RWPE2 (cell line): ENCODE data around the gene MEIS1.

Experiments
- ATAC-seq: fragments of 200-7000 bp; cut with Tn5 transposase; 3 replicates; pipeline ENCODE4 v1.9.1; 2021; ENCODE audit warnings: low read depth
- DNase-seq: peaks from one replicate; pipeline ENCODE4 v3.0.0-alpha.2; 2020; ENCODE audit warnings: low spot score
- H3K27ac ChIP-seq: fragments of 450-650 bp; 2 replicates; pipeline ENCODE4 v1.5.1; 2017; ENCODE audit warnings: mild to moderate bottlenecking; ENCODE audit not compliant: poor library complexity, severe bottlenecking
- H3K27me3 ChIP-seq: fragments of 250-450 bp; sonication (Bioruptor Pico); 2 replicates; pipeline ENCODE4 v1.5.1; 2021; ENCODE audit warnings: mild to moderate bottlenecking, moderate library complexity; ENCODE audit not compliant: insufficient read depth, poor library complexity, severe bottlenecking
- H3K36me3 ChIP-seq: fragments of 250-450 bp; sonication (Bioruptor Pico); 2 replicates; pipeline ENCODE4 v1.5.1; 2020; ENCODE audit warnings: low read depth, mild to moderate bottlenecking, moderate library complexity
- H3K4me1 ChIP-seq: fragments of 250-450 bp; sonication (Bioruptor Pico); 2 replicates; pipeline ENCODE4 v1.5.1; 2021; ENCODE audit warnings: mild to moderate bottlenecking, moderate library complexity; ENCODE audit not compliant: insufficient read depth, poor library complexity, severe bottlenecking
- H3K4me3 ChIP-seq: fragments of 250-450 bp; sonication (Bioruptor Pico); 2 replicates; pipeline ENCODE4 v1.5.1; 2021; ENCODE audit warnings: mild to moderate bottlenecking, moderate library complexity; ENCODE audit not compliant: severe bottlenecking
- H3K9me3 ChIP-seq: fragments of 250-450 bp; sonication (Bioruptor Pico); 2 replicates; pipeline ENCODE4 v1.5.1; 2021; ENCODE audit warnings: mild to moderate bottlenecking, moderate library complexity; ENCODE audit not compliant: severe bottlenecking
- CTCF ChIP-seq: fragments of 450-650 bp; IDR thresholded peaks from one replicate; pipeline ENCODE4 v1.5.1; 2017; ENCODE audit warnings: mild to moderate bottlenecking, moderate library complexity; ENCODE audit not compliant: poor library complexity, severe bottlenecking

MEIS1 gene

DNA sequence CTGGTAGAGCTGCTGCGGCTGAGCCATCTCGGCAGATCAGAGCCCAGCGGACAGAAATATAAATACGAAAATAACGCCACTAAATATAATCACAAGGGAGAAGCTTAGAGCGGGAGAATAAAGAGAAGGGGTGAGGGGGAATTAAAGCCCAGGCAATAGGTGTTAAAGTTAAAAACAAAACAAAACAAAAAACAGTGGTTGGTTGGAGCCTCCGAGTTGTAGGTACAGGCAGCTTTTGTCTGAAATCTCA lies 1.3 kb upstream of the MEIS1 start:
- ATAC-seq (no peak), DNase-seq (no peak)
- Histone ChIP-seq H3K27me3 (no peaks in the 10 kb centered on the region), H3K4me1 (no peaks in the 10 kb centered on the region), H3K9me3 (no peaks in the 10 kb centered on the region), H3K27ac (peak overlapping the region; percentile 80), H3K36me3 (0 out of 2 replicates have a peak, but pooled peaks cover 7% of the 10 kb centered on the region), H3K4me3 (peak overlapping the region; percentile 81)
- TF ChIP-seq CTCF: no peak

GRCh38 chr2:66433945-66434678 lies 813 bp upstream of the MEIS1 start:
- Histone ChIP-seq H3K27me3 (no peaks in the 10 kb centered on the region), H3K9me3 (no peaks in the 10 kb centered on the region), H3K4me3 (peak overlapping the region; percentile 81), H3K36me3 (0 out of 2 replicates have a peak, but pooled peaks cover 7% of the 10 kb centered on the region), H3K4me1 (no peaks in the 10 kb centered on the region), H3K27ac (peak overlapping the region; percentile 80)
- DNase-seq (no peak), ATAC-seq (peak; percentile 44)
- TF ChIP-seq CTCF: no peak

GRCh38 chr2:66435549-66435875 lies 587 bp downstream of the MEIS1 start:
- DNase-seq (no peak), ATAC-seq (no peak)
- Histone ChIP-seq H3K27me3 (no peaks in the 10 kb centered on the region), H3K36me3 (peaks cover 17% of the 10 kb centered on the region), H3K4me1 (no peaks in the 10 kb centered on the region), H3K4me3 (peak overlapping the region; percentile 81), H3K9me3 (no peaks in the 10 kb centered on the region), H3K27ac (peak overlapping the region; percentile 80)
- no peak for TF ChIP-seq CTCF

GRCh38 chr2:66435963-66436362 lies 1.0 kb downstream of the MEIS1 start:
- peak overlapping the region; percentile 80 for H3K27ac ChIP-seq
- no peak for TF ChIP-seq CTCF
- H3K4me3 ChIP-seq: peak overlapping the region; percentile 81
- H3K9me3 ChIP-seq: no peaks in the 10 kb centered on the region
- H3K36me3 ChIP-seq: peaks cover 17% of the 10 kb centered on the region
- no peaks in the 10 kb centered on the region for H3K4me1 ChIP-seq
- no peak for DNase-seq
- no peaks in the 10 kb centered on the region for H3K27me3 ChIP-seq
- no peak for ATAC-seq

DNA sequence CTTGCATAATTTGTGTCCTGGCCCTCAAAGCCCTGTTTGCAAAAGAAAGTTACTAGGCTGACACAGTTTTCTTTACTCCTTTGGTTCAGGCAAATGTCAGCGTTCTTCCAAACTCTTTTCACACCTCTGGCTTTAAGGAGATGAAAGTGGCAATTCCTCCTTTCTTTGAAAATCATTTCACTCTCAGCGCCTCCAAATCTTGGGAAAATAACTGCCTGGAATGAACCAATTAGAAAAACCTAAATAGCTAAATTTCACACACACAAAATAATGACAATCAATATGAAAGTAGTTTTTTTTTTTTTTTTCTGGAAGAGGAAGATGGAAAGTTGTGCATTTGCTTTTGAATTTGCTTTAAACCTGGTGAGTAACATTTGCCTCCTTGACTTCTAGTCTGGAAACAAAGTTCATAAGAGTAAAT lies 1.7 kb downstream of the MEIS1 start:
- ATAC-seq (no peak), DNase-seq (no peak)
- peak overlapping the region; percentile 80 for H3K27ac ChIP-seq
- H3K36me3 ChIP-seq: peaks cover 22% of the 10 kb centered on the region
- H3K9me3 ChIP-seq: no peaks in the 10 kb centered on the region
- no peak for TF ChIP-seq CTCF
- H3K27me3 ChIP-seq: no peaks in the 10 kb centered on the region
- H3K4me3 ChIP-seq: peak overlapping the region; percentile 81
- H3K4me1 ChIP-seq: no peaks in the 10 kb centered on the region
